Measurements from ENCODE around the gene MCUR1.

DNA sequence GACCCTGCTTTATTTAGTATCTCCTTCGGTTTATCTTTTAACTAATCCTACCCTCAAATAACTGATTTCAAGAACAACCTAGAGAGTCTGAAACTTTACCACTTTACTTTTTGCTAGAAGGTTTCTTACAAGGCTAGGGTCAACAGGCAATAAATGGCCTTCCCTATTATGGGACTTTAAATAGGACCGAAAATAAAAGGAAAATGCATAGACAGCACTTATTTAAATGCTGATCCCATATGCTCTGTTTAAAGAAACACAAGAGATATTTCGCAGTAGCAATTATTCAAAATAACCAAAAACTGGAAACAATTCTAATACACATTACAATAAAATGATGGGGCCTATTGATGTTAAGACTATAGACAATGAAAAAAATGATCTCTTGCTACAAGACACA is 13.7 kb downstream of the MCUR1 start:
- TF ChIP-seq, protein P1, sequence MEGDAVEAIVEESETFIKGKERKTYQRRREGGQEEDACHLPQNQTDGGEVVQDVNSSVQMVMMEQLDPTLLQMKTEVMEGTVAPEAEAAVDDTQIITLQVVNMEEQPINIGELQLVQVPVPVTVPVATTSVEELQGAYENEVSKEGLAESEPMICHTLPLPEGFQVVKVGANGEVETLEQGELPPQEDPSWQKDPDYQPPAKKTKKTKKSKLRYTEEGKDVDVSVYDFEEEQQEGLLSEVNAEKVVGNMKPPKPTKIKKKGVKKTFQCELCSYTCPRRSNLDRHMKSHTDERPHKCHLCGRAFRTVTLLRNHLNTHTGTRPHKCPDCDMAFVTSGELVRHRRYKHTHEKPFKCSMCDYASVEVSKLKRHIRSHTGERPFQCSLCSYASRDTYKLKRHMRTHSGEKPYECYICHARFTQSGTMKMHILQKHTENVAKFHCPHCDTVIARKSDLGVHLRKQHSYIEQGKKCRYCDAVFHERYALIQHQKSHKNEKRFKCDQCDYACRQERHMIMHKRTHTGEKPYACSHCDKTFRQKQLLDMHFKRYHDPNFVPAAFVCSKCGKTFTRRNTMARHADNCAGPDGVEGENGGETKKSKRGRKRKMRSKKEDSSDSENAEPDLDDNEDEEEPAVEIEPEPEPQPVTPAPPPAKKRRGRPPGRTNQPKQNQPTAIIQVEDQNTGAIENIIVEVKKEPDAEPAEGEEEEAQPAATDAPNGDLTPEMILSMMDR (conservative IDR thresholded peaks at IDR 0.05 in 1 of 2, IDR thresholded peaks at IDR 0.05 in 1 of 2; ENCODE audit: extremely low read depth in 1 of 2, insufficient read depth in 1 of 2, low read depth in 1 of 2, low read length in 2 of 2), result no peak
- no peak for TF ChIP-seq EZH2 (IDR thresholded peaks at IDR 0.05; ENCODE audit: borderline replicate concordance, low read length)
